HL-60 (cell line): ENCODE data around the gene CEACAM4.

ENCODE experiments used
- GABPA ChIP-seq: IDR thresholded peaks from 2 replicates; pipeline ENCODE4 v1.6.1; 2012; ENCODE audit warnings: low read depth
- TF ChIP-seq, protein P1 (sequence below): IDR thresholded peaks from 2 replicates; pipeline ENCODE4 v1.6.1; 2012; ENCODE audit warnings: low read depth; ENCODE audit not compliant: insufficient replicate concordance

DNA sequence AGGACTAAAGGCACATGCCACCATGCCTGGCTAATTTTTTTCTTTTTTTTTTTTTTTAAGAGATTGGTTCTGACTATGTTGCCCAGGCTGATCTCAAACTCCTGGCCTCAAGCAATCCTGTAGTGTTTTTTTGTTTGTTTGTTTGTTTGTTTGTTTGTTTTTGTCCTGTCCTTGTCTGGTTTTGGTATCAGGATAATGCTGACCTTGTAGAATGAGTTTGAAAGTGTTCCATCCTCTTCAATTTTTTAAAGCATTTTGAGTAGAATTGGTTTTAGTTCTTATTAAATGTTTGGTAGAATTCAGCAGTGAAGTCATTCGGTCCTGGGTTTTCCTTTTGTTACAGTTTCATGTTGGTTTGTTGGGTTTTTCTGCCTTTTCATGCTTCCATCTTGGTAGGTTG lies 19.2 kb downstream of the CEACAM4 start:
- no peak for TF ChIP-seq GABPA
- TF ChIP-seq, protein P1, sequence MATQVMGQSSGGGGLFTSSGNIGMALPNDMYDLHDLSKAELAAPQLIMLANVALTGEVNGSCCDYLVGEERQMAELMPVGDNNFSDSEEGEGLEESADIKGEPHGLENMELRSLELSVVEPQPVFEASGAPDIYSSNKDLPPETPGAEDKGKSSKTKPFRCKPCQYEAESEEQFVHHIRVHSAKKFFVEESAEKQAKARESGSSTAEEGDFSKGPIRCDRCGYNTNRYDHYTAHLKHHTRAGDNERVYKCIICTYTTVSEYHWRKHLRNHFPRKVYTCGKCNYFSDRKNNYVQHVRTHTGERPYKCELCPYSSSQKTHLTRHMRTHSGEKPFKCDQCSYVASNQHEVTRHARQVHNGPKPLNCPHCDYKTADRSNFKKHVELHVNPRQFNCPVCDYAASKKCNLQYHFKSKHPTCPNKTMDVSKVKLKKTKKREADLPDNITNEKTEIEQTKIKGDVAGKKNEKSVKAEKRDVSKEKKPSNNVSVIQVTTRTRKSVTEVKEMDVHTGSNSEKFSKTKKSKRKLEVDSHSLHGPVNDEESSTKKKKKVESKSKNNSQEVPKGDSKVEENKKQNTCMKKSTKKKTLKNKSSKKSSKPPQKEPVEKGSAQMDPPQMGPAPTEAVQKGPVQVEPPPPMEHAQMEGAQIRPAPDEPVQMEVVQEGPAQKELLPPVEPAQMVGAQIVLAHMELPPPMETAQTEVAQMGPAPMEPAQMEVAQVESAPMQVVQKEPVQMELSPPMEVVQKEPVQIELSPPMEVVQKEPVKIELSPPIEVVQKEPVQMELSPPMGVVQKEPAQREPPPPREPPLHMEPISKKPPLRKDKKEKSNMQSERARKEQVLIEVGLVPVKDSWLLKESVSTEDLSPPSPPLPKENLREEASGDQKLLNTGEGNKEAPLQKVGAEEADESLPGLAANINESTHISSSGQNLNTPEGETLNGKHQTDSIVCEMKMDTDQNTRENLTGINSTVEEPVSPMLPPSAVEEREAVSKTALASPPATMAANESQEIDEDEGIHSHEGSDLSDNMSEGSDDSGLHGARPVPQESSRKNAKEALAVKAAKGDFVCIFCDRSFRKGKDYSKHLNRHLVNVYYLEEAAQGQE, result no peak
